ENCODE results near the gene OR10H4. TPM values are rescaled to one million over a fixed set of nuclear protein-coding genes. Genes with fewer than 3 reads are reported as not detected.
A peak's percentile ranks its signal among the peaks of the same experiment; 100 is the strongest.

Gene OR10H4
- total and polyA plus RNA-seq, 11 donors = not detected

- ATAC-seq = peak in 2 of 4 donors; percentile 10 to 38
- Histone ChIP-seq H3K4me1 (peaks cover 0 to 7% (median 0%) of the 10 kb centered on the region in 12 donors), H3K9me3 (peaks cover 0 to 6% (median 0%) of the 10 kb centered on the region in 12 donors), H3K27me3 (peaks cover 0 to 63% (median 15%) of the 10 kb centered on the region in 9 donors), H3K36me3 (no peaks in the 10 kb centered on the region), H3K4me3 (no peak overlapping the region), H3K27ac (no peak overlapping the region)
- TF ChIP-seq CTCF (IDR thresholded peaks at IDR 0.05) = no peak
- no peak for TF ChIP-seq POLR2A (IDR thresholded peaks at IDR 0.05)
- 44 to 63% (median 59%) methylated on average over 3 of the region's 3 CpGs for WGBS, 4 donors
- intact Hi-C loops (cut with DNase I) = no loop called here
- DNase-seq = no peak
Measured at GRCh38 chr19:15935167-15935702, 13.6 kb upstream of the OR10H4 start.

GRCh38 chr19:15936173-15936572 is 12.6 kb upstream of the OR10H4 start:
- WGBS, 4 donors = 70 to 78% (median 75%) methylated on average over 3 of the region's 3 CpGs
- ATAC-seq (no peak), DNase-seq (no peak)
- Histone ChIP-seq H3K27ac (no peak overlapping the region), H3K4me3 (no peak overlapping the region), H3K27me3 (peaks cover 0 to 59% (median 7%) of the 10 kb centered on the region in 9 donors), H3K9me3 (peaks cover 0 to 6% (median 0%) of the 10 kb centered on the region in 12 donors), H3K4me1 (peaks cover 0 to 7% (median 0%) of the 10 kb centered on the region in 12 donors), H3K36me3 (no peaks in the 10 kb centered on the region)
- TF ChIP-seq POLR2A (IDR thresholded peaks at IDR 0.05) (no peak), CTCF (IDR thresholded peaks at IDR 0.05) (no peak)
- intact Hi-C loops (cut with DNase I) = no loop called here

- intact Hi-C loops (cut with DNase I) = no loop called here
- no peaks in the 10 kb centered on the region for H3K36me3 ChIP-seq
- H3K4me3 ChIP-seq = no peak overlapping the region
- WGBS, 4 donors = 76 to 100% (median 80%) methylated on average over 1 to 2 of the region's 2 CpGs; no CpG with 5 or more reads in 1 of the 4 donors
- DNase-seq = no peak
- H3K4me1 ChIP-seq = peaks cover 0 to 7% (median 0%) of the 10 kb centered on the region in 12 donors
- H3K27ac ChIP-seq = no peak overlapping the region
- no peak for ATAC-seq
- TF ChIP-seq POLR2A (IDR thresholded peaks at IDR 0.05) (no peak), CTCF (IDR thresholded peaks at IDR 0.05) (no peak)
- H3K9me3 ChIP-seq = peaks cover 0 to 6% (median 0%) of the 10 kb centered on the region in 12 donors
- H3K27me3 ChIP-seq = peaks cover 0 to 62% (median 5%) of the 10 kb centered on the region in 9 donors
Measured at GRCh38 chr19:15936950-15937349, 11.9 kb upstream of the OR10H4 start.

GRCh38 chr19:15937771-15938170 is 11.0 kb upstream of the OR10H4 start:
- TF ChIP-seq CTCF (IDR thresholded peaks at IDR 0.05) (no peak), POLR2A (IDR thresholded peaks at IDR 0.05) (no peak)
- peaks cover 0 to 7% (median 0%) of the 10 kb centered on the region in 12 donors for H3K4me1 ChIP-seq
- DNase-seq = no peak

More at GRCh38 chr19:15937771-15938170, 11.0 kb upstream of the OR10H4 start:
- Histone ChIP-seq H3K36me3 (no peaks in the 10 kb centered on the region), H3K27ac (no peak overlapping the region), H3K9me3 (peaks cover 0 to 6% (median 0%) of the 10 kb centered on the region in 12 donors), H3K27me3 (peaks cover 0 to 62% (median 5%) of the 10 kb centered on the region in 9 donors), H3K4me3 (no peak overlapping the region)
- 48 to 71% (median 56%) methylated on average over 2 of the region's 2 CpGs for WGBS, 4 donors
- intact Hi-C loops (cut with DNase I) = no loop called here
- ATAC-seq = no peak
